Measurements from ENCODE around the gene SERPINA6.

DNA sequence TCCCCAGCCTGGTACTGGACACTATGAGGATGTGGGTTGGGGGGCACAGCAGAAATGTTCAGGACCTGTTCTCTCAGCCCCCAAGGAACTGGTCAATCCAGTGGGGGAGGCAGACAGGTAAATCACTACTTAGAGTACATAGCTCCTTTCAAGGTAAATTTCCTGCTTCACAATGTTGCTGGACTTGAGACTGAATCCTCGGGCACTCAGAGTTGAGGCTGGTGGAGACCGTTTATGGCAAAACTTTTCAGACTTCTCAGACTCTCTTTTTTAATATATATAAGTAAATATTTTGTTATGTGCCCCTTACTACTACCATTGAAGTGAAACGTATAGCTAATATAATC, 29.6 kb downstream of the SERPINA6 start:
- TF ChIP-seq, protein P1, sequence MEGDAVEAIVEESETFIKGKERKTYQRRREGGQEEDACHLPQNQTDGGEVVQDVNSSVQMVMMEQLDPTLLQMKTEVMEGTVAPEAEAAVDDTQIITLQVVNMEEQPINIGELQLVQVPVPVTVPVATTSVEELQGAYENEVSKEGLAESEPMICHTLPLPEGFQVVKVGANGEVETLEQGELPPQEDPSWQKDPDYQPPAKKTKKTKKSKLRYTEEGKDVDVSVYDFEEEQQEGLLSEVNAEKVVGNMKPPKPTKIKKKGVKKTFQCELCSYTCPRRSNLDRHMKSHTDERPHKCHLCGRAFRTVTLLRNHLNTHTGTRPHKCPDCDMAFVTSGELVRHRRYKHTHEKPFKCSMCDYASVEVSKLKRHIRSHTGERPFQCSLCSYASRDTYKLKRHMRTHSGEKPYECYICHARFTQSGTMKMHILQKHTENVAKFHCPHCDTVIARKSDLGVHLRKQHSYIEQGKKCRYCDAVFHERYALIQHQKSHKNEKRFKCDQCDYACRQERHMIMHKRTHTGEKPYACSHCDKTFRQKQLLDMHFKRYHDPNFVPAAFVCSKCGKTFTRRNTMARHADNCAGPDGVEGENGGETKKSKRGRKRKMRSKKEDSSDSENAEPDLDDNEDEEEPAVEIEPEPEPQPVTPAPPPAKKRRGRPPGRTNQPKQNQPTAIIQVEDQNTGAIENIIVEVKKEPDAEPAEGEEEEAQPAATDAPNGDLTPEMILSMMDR (IDR thresholded peaks at IDR 0.05; ENCODE audit: borderline replicate concordance, extremely low read depth, low read length, poor library complexity, severe bottlenecking) = no peak
- no peak for TF ChIP-seq EZH2 (IDR thresholded peaks at IDR 0.05; ENCODE audit: borderline replicate concordance, low read depth, low read length, severe bottlenecking)

Measured in DND-41 (cell line).